Cortex of kidney (tissue), 1 donor: ENCODE results near the gene RAB8B.

Source experiments
- DNase-seq: peaks from one replicate; lab custom pipeline; 2025; lab: John Stamatoyannopoulos, UW

The RAB8B gene

DNA sequence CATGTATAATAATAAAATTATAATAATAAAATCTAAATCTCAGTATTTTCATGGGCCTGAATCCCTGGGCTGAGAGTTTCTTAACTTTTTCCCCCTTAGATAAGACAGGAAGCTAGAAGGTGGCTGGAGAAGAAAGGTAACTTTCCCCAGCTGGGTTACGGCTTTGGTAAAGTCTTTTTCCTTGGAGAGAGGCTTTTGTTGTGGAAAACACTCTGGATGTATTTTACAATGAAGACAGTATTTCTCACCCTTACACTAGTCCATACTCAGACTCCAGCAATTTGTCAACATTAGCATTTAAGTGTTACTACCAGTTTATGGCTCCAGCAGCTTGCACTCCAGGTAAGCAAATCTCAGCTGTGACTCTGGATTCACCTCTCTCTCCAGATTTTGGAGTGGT is 122.9 kb downstream of the RAB8B start:
- DNase-seq = no peak

- DNase-seq = no peak
These were observed 124.4 kb downstream of the RAB8B start for GRCh38 chr15:63313825-63314224.

GRCh38 chr15:63314409-63314808 is 125.0 kb downstream of the RAB8B start:
- DNase-seq = no peak
